IMR-90 (cell line): ENCODE measurements around the gene SPTSSA. TPM values are rescaled to one million over a fixed set of nuclear protein-coding genes. Genes with fewer than 3 reads are reported as not detected.

Source experiments
- ATAC-seq: fragments of 200-7000 bp; cut with Tn5 transposase; 2 replicates; pipeline ENCODE4 v1.9.1; 2020; ENCODE audit warnings: low read depth, mild to moderate bottlenecking, moderate library complexity
- BruUV-seq: library from RNA; stranded (reverse); fragments of 400-500 nt; replicated peaks from 2 replicates; lab custom pipeline; 2021; lab: Mats Ljungman, UMichigan
- CTCF ChIA-PET: fragments of 300-600 bp; formaldehyde crosslinking; extraction: SDS; loops from one replicate; lab custom pipeline; 2021; ENCODE audit warnings: antibody characterized with exemption; lab: Yijun Ruan, JAX
- POLR2A ChIA-PET: fragments of 300-600 bp; sonication (Branson Sonifier 250); formaldehyde crosslinking; loops from one replicate; lab custom pipeline; 2022; ENCODE audit warnings: antibody characterized with exemption; ENCODE audit not compliant: unreplicated experiment; lab: Charles Lee
- DNase-seq: peaks from one replicate; pipeline ENCODE4 v3.0.0; 2013
- H2AFZ ChIP-seq: replicated peaks from 2 replicates; pipeline ENCODE3; 2013; ENCODE audit warnings: low read length, mild to moderate bottlenecking; ENCODE audit not compliant: poor library complexity
- H2AK5ac ChIP-seq: 2 replicates; pipeline ENCODE4 v1.6.1; 2013; ENCODE audit warnings: low read depth, low read length, inconsistent platforms
- H2AK9ac ChIP-seq: replicated peaks from 2 replicates; pipeline ENCODE3; 2013; ENCODE audit warnings: mild to moderate bottlenecking, low read depth, low read length, moderate library complexity; ENCODE audit not compliant: poor library complexity
- H2BK120ac ChIP-seq: 2 replicates; pipeline ENCODE4 v1.6.1; 2013; ENCODE audit warnings: low read depth, low read length, inconsistent platforms
- H2BK15ac ChIP-seq: 3 replicates; pipeline ENCODE4 v1.6.1; 2013; ENCODE audit warnings: low read depth, low read length, inconsistent platforms
- H2BK20ac ChIP-seq: 2 replicates; pipeline ENCODE4 v1.6.1; 2013; ENCODE audit warnings: low read depth, mild to moderate bottlenecking, inconsistent platforms, low read length, moderate library complexity
- H2BK5ac ChIP-seq: 2 replicates; pipeline ENCODE4 v1.6.1; 2013; ENCODE audit warnings: mild to moderate bottlenecking, low read depth, low read length, inconsistent platforms; ENCODE audit not compliant: poor library complexity, severe bottlenecking
- H3K14ac ChIP-seq: replicated peaks from 2 replicates; pipeline ENCODE4 v1.6.1; 2013; ENCODE audit warnings: low read depth, low read length, inconsistent platforms
- H3K18ac ChIP-seq: 2 replicates; pipeline ENCODE4 v1.6.1; 2013; ENCODE audit warnings: low read depth, low read length, control low read depth
- H3K23ac ChIP-seq: 2 replicates; pipeline ENCODE4 v1.6.1; 2013; ENCODE audit warnings: low read depth, low read length, inconsistent platforms
- H3K27ac ChIP-seq: 2 replicates; pipeline ENCODE4 v1.5.1; 2013; ENCODE audit warnings: mild to moderate bottlenecking, control low read depth, low read length; ENCODE audit not compliant: insufficient read depth
- H3K27me3 ChIP-seq: 2 replicates; pipeline ENCODE4 v1.6.1; 2013; ENCODE audit warnings: low read length; ENCODE audit not compliant: control insufficient read depth, insufficient read depth
- H3K36me3 ChIP-seq: 2 replicates; pipeline ENCODE4 v1.6.1; 2013; ENCODE audit warnings: low read length, mixed read lengths; ENCODE audit not compliant: control insufficient read depth, insufficient read depth
- H3K4ac ChIP-seq: 2 replicates; pipeline ENCODE4 v1.6.1; 2013; ENCODE audit warnings: low read depth, low read length, inconsistent platforms
- H3K4me1 ChIP-seq: 2 replicates; pipeline ENCODE4 v1.6.1; 2013; ENCODE audit warnings: low read length, mixed read lengths; ENCODE audit not compliant: control insufficient read depth, insufficient read depth
- H3K4me2 ChIP-seq: 2 replicates; pipeline ENCODE4 v1.6.1; 2013; ENCODE audit warnings: low read depth, mild to moderate bottlenecking, control low read depth, low read length, moderate library complexity
- H3K4me3 ChIP-seq: 2 replicates; pipeline ENCODE4 v1.5.1; 2013; ENCODE audit warnings: low read depth, mild to moderate bottlenecking, control low read depth, low read length, moderate library complexity; ENCODE audit not compliant: insufficient read depth
- H3K56ac ChIP-seq: 2 replicates; pipeline ENCODE4 v1.6.1; 2013; ENCODE audit warnings: low read length, inconsistent platforms; ENCODE audit not compliant: insufficient read depth; ENCODE audit errors: extremely low read depth
- H3K79me1 ChIP-seq, 2 experiments: 2 replicates each; pipeline ENCODE4 v1.6.1; 2013; ENCODE audit warnings: low read length in 2 of 2, inconsistent platforms in 1 of 2, low read depth in 1 of 2
- H3K9ac ChIP-seq: 2 replicates; pipeline ENCODE4 v1.6.1; 2013; ENCODE audit warnings: low read depth, low read length, control low read depth
- H3K9me1 ChIP-seq: 2 replicates; pipeline ENCODE4 v1.6.1; 2013; ENCODE audit warnings: low read length, inconsistent platforms; ENCODE audit not compliant: insufficient read depth
- H3K9me3 ChIP-seq: 2 replicates; pipeline ENCODE4 v1.6.1; 2013; ENCODE audit warnings: low read length; ENCODE audit not compliant: control insufficient read depth, insufficient read depth
- H4K20me1 ChIP-seq: 2 replicates; pipeline ENCODE4 v1.6.1; 2013; ENCODE audit warnings: low read length, inconsistent platforms; ENCODE audit not compliant: insufficient read depth
- H4K5ac ChIP-seq: 2 replicates; pipeline ENCODE4 v1.6.1; 2013; ENCODE audit warnings: mild to moderate bottlenecking, low read depth, low read length, control low read depth
- H4K8ac ChIP-seq, 2 experiments: 2 replicates each; pipeline ENCODE4 v1.6.1; 2013; ENCODE audit warnings: low read depth in 2 of 2, low read length in 2 of 2, control low read depth in 1 of 2, inconsistent platforms in 1 of 2
- H4K91ac ChIP-seq: 2 replicates; pipeline ENCODE4 v1.6.1; 2013; ENCODE audit warnings: low read depth, low read length, inconsistent platforms; ENCODE audit not compliant: insufficient read depth
- CEBPB ChIP-seq: IDR thresholded peaks from 2 replicates; pipeline ENCODE4 v1.6.1; 2012; ENCODE audit warnings: low read depth, low read length, improper control_type of control experiment
- CHD1 ChIP-seq: IDR thresholded peaks from 2 replicates; pipeline ENCODE4 v1.6.1; 2012; ENCODE audit warnings: low read depth, low read length, improper control_type of control experiment
- FOS ChIP-seq: fragments of 150-350 bp; IDR thresholded peaks from 2 replicates; pipeline ENCODE4 v1.6.1; 2016; ENCODE audit warnings: low read depth, low read length
- MAFK ChIP-seq: IDR thresholded peaks from 2 replicates; pipeline ENCODE4 v1.6.1; 2012; ENCODE audit warnings: low read depth, low read length, improper control_type of control experiment
- MAZ ChIP-seq: IDR thresholded peaks from 2 replicates; pipeline ENCODE4 v1.6.1; 2012; ENCODE audit warnings: low read depth, mild to moderate bottlenecking, low read length, improper control_type of control experiment, moderate library complexity, borderline replicate concordance
- MXI1 ChIP-seq: IDR thresholded peaks from 2 replicates; pipeline ENCODE4 v1.6.1; 2012; ENCODE audit warnings: low read depth, mild to moderate bottlenecking, low read length, moderate library complexity, borderline replicate concordance
- NFE2L2 ChIP-seq: fragments of 150-350 bp; IDR thresholded peaks from 2 replicates; pipeline ENCODE4 v1.6.1; 2016; ENCODE audit warnings: low read depth, mild to moderate bottlenecking, low read length
- POLR2A ChIP-seq: IDR thresholded peaks from 2 replicates; pipeline ENCODE4 v1.6.1; 2012; ENCODE audit warnings: mild to moderate bottlenecking, low read depth, low read length
- RAD21 ChIP-seq: IDR thresholded peaks from 2 replicates; pipeline ENCODE4 v1.6.1; 2012; ENCODE audit warnings: low read length, improper control_type of control experiment
- RCOR1 ChIP-seq: IDR thresholded peaks from 2 replicates; pipeline ENCODE4 v1.6.1; 2012; ENCODE audit warnings: mild to moderate bottlenecking, low read length, improper control_type of control experiment; ENCODE audit not compliant: insufficient replicate concordance
- SMC3 ChIP-seq: fragments of 150-350 bp; IDR thresholded peaks from 2 replicates; pipeline ENCODE4 v1.6.1; 2016; ENCODE audit warnings: low read depth, mild to moderate bottlenecking, antibody characterized with exemption, low read length, moderate library complexity
- WGBS, 2 experiments: methylation state at CpG; one replicate each; pipeline versions ENCODE4 v1.1.5 to v1.1.7; 2013; ENCODE audit warnings: missing lambda C conversion rate in 2 of 2; ENCODE audit not compliant: insufficient read length in 1 of 2; ENCODE audit errors: extremely low coverage in 2 of 2; 5-methylcytosine and 5-hydroxymethylcytosine counted together
- dilution Hi-C: fragments of 300-500 bp; cut with HindIII; formaldehyde crosslinking; loops from one replicate; pipeline ENCODE4 v1.14.3; 2018; ENCODE audit warnings: low sequenced_read_pairs; ENCODE audit not compliant: unreplicated experiment
- in situ Hi-C: fragments of 300-500 bp; cut with MboI; formaldehyde crosslinking; loops from 3 replicates; pipeline ENCODE4 v1.14.3; 2019; ENCODE audit warnings: low sequenced_read_pairs, inconsistent platforms, mixed read lengths
- intact Hi-C: fragments of 100-400 bp; cut with micrococcal nuclease; formaldehyde crosslinking; loops from 2 replicates; pipeline ENCODE4 v1.10.0; 2022
- polyA plus RNA-seq, 3 experiments: library from polyadenylated mRNA; depleted of rRNA; stranded (reverse); fragments of >200 nt; gene quantifications; 2 replicates each; pipeline ENCODE4 v1.2.3, GENCODE V29; 2012; ENCODE audit warnings: low replicate concordance in 1 of 3
- total RNA-seq: library from RNA; depleted of rRNA; stranded (reverse); fragments of >200 nt; gene quantifications from 2 replicates; pipeline ENCODE4 v1.2.3, GENCODE V29; 2012
- TF ChIP-seq, protein P1 (sequence below): fragments of 150-350 bp; IDR thresholded peaks from 2 replicates; pipeline ENCODE4 v1.6.1; 2016; ENCODE audit warnings: low read depth, mild to moderate bottlenecking, low read length, moderate library complexity, borderline replicate concordance
- TF ChIP-seq, protein P2 (sequence below): conservative IDR thresholded peaks from 2 replicates; pipeline ENCODE4 v1.5.1; 2012; ENCODE audit warnings: mild to moderate bottlenecking, low read depth, low read length, improper control_type of control experiment
- TF ChIP-seq, protein P3 (sequence below): fragments of 150-350 bp; IDR thresholded peaks from 2 replicates; pipeline ENCODE4 v1.6.1; 2017; ENCODE audit warnings: mild to moderate bottlenecking, antibody characterized with exemption, low read length, low read depth

SPTSSA gene
- total and polyA plus RNA-seq, 2 of the 4 experiments (the other 2 are of a cell fraction) = 10.8 to 26.2 TPM

DNA sequence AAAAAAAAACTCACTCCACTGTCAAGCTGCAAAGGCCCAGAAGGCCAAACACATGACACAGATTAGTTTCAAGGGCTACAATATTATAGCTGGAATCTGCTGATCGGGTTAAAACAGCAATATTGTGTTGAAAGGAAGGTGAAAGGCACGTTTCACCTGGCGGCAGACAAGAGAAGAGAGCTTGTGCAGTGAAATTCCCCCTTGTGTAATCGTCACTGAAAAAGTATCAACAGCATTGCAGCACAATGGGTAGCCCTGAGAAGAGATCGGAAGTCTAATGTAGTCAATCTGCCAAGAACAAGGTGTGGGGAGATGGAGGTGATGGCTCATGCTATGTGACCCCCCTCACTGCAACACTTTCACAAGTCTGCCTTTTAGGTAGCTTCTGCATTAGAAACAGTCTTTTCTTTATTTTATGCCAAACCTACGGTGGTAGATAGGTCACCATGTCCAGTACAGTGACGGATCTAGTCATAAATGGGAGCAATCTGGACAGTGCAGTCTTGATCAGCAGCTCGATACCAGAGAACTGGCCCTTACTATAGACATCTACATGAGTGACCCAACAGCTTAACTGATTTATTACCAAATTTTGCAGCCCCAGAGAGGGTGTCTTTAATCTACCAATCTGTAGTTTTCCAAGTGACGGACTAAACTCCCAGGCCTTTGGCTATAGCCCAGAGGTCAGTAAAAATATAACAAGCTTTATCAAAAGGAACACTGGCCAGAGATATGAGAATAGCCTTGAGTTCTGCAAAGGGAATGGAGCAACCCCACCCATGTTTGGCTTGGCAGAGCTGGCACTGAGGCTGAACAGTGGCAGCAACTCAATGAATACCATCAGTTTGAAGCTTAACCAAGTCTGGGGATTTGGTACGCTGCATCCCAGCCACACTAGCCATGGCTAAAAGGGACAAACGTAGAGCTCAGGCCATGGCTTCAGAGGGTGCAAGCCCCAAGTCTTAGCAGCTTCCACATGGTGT is 35.4 kb downstream of the SPTSSA start:
- Histone ChIP-seq H3K14ac (no peak overlapping the region), H3K4me2 (no peak overlapping the region), H4K91ac (no peak overlapping the region), H3K4ac (no peak overlapping the region), H3K79me1 (no peaks in the 10 kb centered on the region), H4K5ac (no peak overlapping the region), H2BK20ac (no peak overlapping the region), H3K18ac (no peak overlapping the region), H3K9me1 (no peaks in the 10 kb centered on the region), H3K4me3 (no peak overlapping the region), H3K27ac (no peak overlapping the region), H4K20me1 (no peaks in the 10 kb centered on the region), H2AK5ac (no peak overlapping the region), H2BK5ac (no peak overlapping the region), H3K27me3 (0 out of 2 replicates have a peak, but pooled peaks cover 2% of the 10 kb centered on the region), H2BK120ac (no peak overlapping the region), H2AK9ac (no peak overlapping the region), H3K56ac (no peak overlapping the region), H3K9me3 (no peaks in the 10 kb centered on the region), H2AFZ (no peak overlapping the region), H2BK15ac (no peak overlapping the region), H3K36me3 (no peaks in the 10 kb centered on the region), H3K23ac (no peak overlapping the region), H3K4me1 (no peaks in the 10 kb centered on the region), H3K9ac (no peak overlapping the region), H4K8ac (no peak overlapping the region)
- ATAC-seq (no peak), DNase-seq (no peak)
- CTCF ChIA-PET = no interaction called here
- intact Hi-C loops (no loop called here), in situ Hi-C loops (no loop called here), dilution Hi-C loops (no loop called here)
- WGBS, 2 experiments = 70% methylated on average over 5 of the region's 11 CpGs; no CpG with 5 or more reads in 1 of the 2 experiments
- TF ChIP-seq RAD21 = no peak
- TF ChIP-seq RCOR1 = no peak
- no peak for TF ChIP-seq MAZ
- no peak for TF ChIP-seq MXI1
- TF ChIP-seq CEBPB = no peak
- TF ChIP-seq NFE2L2 = no peak
- TF ChIP-seq, protein P1, sequence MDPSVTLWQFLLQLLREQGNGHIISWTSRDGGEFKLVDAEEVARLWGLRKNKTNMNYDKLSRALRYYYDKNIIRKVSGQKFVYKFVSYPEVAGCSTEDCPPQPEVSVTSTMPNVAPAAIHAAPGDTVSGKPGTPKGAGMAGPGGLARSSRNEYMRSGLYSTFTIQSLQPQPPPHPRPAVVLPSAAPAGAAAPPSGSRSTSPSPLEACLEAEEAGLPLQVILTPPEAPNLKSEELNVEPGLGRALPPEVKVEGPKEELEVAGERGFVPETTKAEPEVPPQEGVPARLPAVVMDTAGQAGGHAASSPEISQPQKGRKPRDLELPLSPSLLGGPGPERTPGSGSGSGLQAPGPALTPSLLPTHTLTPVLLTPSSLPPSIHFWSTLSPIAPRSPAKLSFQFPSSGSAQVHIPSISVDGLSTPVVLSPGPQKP = no peak
- TF ChIP-seq CHD1 = no peak
- TF ChIP-seq, protein P2, sequence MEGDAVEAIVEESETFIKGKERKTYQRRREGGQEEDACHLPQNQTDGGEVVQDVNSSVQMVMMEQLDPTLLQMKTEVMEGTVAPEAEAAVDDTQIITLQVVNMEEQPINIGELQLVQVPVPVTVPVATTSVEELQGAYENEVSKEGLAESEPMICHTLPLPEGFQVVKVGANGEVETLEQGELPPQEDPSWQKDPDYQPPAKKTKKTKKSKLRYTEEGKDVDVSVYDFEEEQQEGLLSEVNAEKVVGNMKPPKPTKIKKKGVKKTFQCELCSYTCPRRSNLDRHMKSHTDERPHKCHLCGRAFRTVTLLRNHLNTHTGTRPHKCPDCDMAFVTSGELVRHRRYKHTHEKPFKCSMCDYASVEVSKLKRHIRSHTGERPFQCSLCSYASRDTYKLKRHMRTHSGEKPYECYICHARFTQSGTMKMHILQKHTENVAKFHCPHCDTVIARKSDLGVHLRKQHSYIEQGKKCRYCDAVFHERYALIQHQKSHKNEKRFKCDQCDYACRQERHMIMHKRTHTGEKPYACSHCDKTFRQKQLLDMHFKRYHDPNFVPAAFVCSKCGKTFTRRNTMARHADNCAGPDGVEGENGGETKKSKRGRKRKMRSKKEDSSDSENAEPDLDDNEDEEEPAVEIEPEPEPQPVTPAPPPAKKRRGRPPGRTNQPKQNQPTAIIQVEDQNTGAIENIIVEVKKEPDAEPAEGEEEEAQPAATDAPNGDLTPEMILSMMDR = no peak
- TF ChIP-seq MAFK = no peak
- TF ChIP-seq SMC3 = no peak
- TF ChIP-seq POLR2A = no peak
- TF ChIP-seq, protein P3, sequence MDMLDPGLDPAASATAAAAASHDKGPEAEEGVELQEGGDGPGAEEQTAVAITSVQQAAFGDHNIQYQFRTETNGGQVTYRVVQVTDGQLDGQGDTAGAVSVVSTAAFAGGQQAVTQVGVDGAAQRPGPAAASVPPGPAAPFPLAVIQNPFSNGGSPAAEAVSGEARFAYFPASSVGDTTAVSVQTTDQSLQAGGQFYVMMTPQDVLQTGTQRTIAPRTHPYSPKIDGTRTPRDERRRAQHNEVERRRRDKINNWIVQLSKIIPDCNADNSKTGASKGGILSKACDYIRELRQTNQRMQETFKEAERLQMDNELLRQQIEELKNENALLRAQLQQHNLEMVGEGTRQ = no peak
- no peak for TF ChIP-seq FOS
- BruUV-seq = no TSS peak
- POLR2A ChIA-PET = no interaction called here
